Thyroid gland (tissue), 4 donors: ENCODE measurements around the gene LDLR. TPM values are rescaled to one million over a fixed set of nuclear protein-coding genes. Genes with fewer than 3 reads are reported as not detected.

ENCODE experiments used
- DNase-seq, 2 donors: peaks; one replicate each; pipeline ENCODE4 v3.0.0-alpha.2; 2019
- H3K27ac ChIP-seq, 3 donors: fragments of 200-600 bp; sonication (generic); 1 replicate in 2 of 3; 2 replicates in 1 of 3; pipeline ENCODE4 v1.5.1; 2016 to 2019; ENCODE audit warnings: mild to moderate bottlenecking in 1 of 3, moderate library complexity in 1 of 3
- H3K27me3 ChIP-seq: fragments of 200-600 bp; sonication (generic); one replicate; pipeline ENCODE4 v1.5.1; 2019
- H3K36me3 ChIP-seq, 2 donors: fragments of 200-600 bp; sonication (generic); one replicate each; pipeline ENCODE4 v1.5.1; 2016 to 2019
- H3K4me1 ChIP-seq, 2 donors: fragments of 200-600 bp; sonication (generic); one replicate each; pipeline ENCODE4 v1.5.1; 2017 to 2019
- H3K4me3 ChIP-seq, 3 donors: fragments of 200-600 bp; sonication (generic); replicated peaks in 1 of 3; 1 replicate in 2 of 3; 2 replicates in 1 of 3; pipeline ENCODE4 v1.5.1; 2016; ENCODE audit warnings: mild to moderate bottlenecking in 1 of 3
- H3K9me3 ChIP-seq: fragments of 200-600 bp; sonication (generic); one replicate; pipeline ENCODE4 v1.5.1; 2017
- POLR2A ChIP-seq, 2 donors: fragments of 450-650 bp; IDR thresholded peaks; one replicate each; pipeline ENCODE4 v1.6.1; 2017; ENCODE audit warnings: antibody characterized with exemption in 2 of 2, mild to moderate bottlenecking in 2 of 2, moderate library complexity in 1 of 2
- WGBS, 2 donors: methylation state at CpG; one replicate each; pipeline ENCODE4 v1.1.5; 2017; 5-methylcytosine and 5-hydroxymethylcytosine counted together
- intact Hi-C: fragments of 100-400 bp; cut with DNase I; formaldehyde crosslinking; loops from one replicate; pipeline ENCODE4 v1.15.1; 2023
- total RNA-seq, 4 donors: library from RNA; depleted of rRNA; stranded (reverse); fragments of >200 nt; gene quantifications; one replicate each; pipeline ENCODE4 v1.2.3, GENCODE V29; 2016
- TF ChIP-seq, protein P1 (sequence below), 6 experiments: fragments of 200-600 bp in 3 of 6; fragments of 450-650 bp in 3 of 6; sonication (generic) in 3 of 6; IDR thresholded peaks; one replicate each; pipeline ENCODE4 v1.5.1; 2016 to 2019; ENCODE audit warnings: antibody characterized with exemption in 6 of 6, mild to moderate bottlenecking in 2 of 6, inconsistent platforms in 1 of 6, moderate library complexity in 1 of 6

Gene LDLR
- total RNA-seq, 4 donors from 2014 or later: 8.7 to 39.1 (median 20.3) TPM

DNA sequence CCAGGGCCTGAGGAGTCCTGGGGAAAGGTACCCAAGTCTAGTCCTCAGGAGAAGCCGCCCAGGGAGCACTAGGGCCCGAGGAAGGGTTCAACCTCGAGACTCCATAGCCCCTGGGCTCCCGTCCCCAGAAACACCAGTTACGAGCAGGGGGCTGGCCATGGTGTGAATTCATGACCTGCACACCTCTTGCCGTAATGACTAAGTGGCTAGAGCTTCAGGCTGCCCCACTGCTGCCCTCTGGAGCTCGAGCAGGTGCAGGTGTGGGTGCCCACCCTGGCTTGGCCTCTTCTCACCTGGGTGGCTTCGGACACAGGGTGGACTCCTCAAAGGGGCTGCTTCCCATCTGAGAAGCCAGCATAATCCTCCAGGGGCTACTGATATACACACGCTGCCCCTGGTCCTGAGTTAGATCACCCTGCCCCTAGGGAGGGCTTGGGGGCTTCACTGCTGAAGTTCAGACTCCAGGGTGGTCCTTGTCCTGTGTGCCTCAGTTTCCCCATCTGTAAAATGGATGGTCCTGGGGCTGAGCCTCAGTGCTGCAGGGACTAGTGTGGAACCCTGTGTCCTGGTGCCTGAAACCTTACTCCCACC lies 52.8 kb downstream of the LDLR start:
- Histone ChIP-seq H3K4me3 (no peak overlapping the region), H3K27ac (peak overlapping the region; percentile 99 to 100 (median 100)), H3K36me3 (no peaks in the 10 kb centered on the region), H3K4me1 (peaks cover 54 to 62% of the 10 kb centered on the region in 2 donors), H3K27me3 (no peaks in the 10 kb centered on the region), H3K9me3 (no peaks in the 10 kb centered on the region)
- intact Hi-C loops: no loop called here
- TF ChIP-seq, protein P1, sequence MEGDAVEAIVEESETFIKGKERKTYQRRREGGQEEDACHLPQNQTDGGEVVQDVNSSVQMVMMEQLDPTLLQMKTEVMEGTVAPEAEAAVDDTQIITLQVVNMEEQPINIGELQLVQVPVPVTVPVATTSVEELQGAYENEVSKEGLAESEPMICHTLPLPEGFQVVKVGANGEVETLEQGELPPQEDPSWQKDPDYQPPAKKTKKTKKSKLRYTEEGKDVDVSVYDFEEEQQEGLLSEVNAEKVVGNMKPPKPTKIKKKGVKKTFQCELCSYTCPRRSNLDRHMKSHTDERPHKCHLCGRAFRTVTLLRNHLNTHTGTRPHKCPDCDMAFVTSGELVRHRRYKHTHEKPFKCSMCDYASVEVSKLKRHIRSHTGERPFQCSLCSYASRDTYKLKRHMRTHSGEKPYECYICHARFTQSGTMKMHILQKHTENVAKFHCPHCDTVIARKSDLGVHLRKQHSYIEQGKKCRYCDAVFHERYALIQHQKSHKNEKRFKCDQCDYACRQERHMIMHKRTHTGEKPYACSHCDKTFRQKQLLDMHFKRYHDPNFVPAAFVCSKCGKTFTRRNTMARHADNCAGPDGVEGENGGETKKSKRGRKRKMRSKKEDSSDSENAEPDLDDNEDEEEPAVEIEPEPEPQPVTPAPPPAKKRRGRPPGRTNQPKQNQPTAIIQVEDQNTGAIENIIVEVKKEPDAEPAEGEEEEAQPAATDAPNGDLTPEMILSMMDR (IDR thresholded peaks at IDR 0.05): peak in 1 of 6 experiments; percentile 25
- no peak for TF ChIP-seq POLR2A (IDR thresholded peaks at IDR 0.05)
- WGBS, 2 donors: 68 to 84% methylated on average over 4 to 8 of the region's 9 CpGs
- peak in 1 of 2 donors; percentile 40 for DNase-seq

DNA sequence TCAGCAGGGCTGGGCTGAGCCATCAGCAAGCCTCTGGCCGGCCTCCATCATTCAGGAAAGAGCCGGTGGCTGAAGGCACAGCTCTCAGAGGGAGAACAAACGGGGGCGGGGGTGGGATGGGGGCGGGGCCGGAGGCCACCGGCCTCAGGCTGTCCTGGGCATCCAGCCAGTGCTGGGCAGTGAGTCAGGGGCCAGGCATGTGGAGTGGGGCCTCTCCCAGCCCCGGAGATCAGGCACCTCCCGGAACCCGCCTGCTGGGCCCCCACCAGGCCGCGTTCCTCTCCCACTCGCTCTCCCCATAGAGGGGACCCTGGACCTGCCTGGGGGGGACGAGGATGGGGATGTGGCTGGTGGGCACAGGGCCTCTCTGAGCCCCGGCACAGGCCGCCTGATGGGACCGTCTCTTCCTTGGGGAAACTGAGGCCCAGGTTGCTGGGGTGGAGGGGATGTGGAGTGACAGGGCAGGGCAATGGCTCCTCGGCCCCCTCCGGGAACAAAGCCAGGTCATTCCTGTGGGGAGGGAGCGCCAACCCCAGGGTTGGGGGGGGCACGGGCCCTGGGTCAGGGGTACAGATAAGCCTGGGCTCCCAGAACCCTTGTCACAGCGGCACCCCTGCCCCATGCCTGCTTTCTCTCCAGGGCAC lies 53.4 kb downstream of the LDLR start:
- intact Hi-C loops: no loop called here
- TF ChIP-seq, protein P1 (IDR thresholded peaks at IDR 0.05): no peak
- peak in 1 of 2 donors; percentile 50 for TF ChIP-seq POLR2A (IDR thresholded peaks at IDR 0.05)
- H3K4me3 ChIP-seq: no peak overlapping the region
- peak overlapping the region; percentile 99 to 100 (median 100) for H3K27ac ChIP-seq
- DNase-seq: peak; percentile 98
- WGBS, 2 donors: 0 to 5% methylated on average over 1 to 5 of the region's 22 CpGs
- H3K36me3 ChIP-seq: no peaks in the 10 kb centered on the region
- no peaks in the 10 kb centered on the region for H3K9me3 ChIP-seq
- peaks cover 52 to 58% of the 10 kb centered on the region in 2 donors for H3K4me1 ChIP-seq
- no peaks in the 10 kb centered on the region for H3K27me3 ChIP-seq

DNA sequence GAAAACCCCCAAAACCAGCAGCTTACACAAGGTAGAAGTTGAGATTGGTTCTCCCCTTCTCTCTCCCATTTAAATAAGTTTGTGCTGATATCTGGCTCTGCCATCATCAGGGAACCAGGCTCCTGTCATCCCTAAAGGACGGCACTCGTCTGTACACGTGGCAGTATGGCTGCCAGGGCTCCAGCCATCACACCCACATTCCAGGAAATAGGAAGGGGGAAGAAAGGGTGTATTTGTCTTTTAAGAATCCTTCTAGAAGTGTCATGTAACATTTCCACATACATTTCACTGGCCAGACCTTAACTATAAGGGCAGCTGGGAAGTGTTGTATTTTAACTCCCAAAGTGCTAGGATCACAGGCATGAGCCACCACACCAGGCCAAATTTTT lies 56.3 kb downstream of the LDLR start:
- intact Hi-C loops: no loop called here
- Histone ChIP-seq H3K4me1 (peaks cover 25 to 29% of the 10 kb centered on the region in 2 donors), H3K9me3 (no peaks in the 10 kb centered on the region)

DNA sequence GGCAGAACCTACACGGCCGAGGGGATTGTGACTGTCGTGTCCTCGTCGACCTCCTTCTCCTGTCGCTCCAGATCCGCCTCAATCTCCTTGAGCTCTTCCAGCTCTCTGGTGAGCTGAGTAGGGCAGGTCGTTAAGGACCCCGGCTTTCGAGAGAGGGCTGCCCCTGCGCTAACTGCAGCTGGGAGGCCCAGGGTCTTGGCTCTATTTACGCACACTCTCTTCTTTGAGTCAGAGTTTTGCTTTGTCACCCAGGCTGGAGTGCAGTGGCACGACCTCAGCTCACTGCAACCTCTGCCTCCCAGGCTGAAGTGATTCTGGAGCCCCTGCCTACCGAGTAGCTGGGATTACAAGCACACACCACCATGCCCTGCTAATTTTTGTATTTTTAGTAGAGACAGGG lies 58.7 kb downstream of the LDLR start:
- Histone ChIP-seq H3K4me3 (no peak overlapping the region), H3K27me3 (no peaks in the 10 kb centered on the region), H3K27ac (no peak overlapping the region), H3K36me3 (no peaks in the 10 kb centered on the region), H3K4me1 (peaks cover 12 to 16% of the 10 kb centered on the region in 2 donors), H3K9me3 (no peaks in the 10 kb centered on the region)
- no peak for DNase-seq
- TF ChIP-seq, protein P1 (IDR thresholded peaks at IDR 0.05): no peak
- TF ChIP-seq POLR2A (IDR thresholded peaks at IDR 0.05): no peak
- 75 to 88% methylated on average over 13 to 14 of the region's 14 CpGs for WGBS, 2 donors
- intact Hi-C loops: no loop called here

More for the DNA sequence above, 56.3 kb downstream of the LDLR start:
- Histone ChIP-seq H3K4me3 (no peak overlapping the region), H3K27ac (peak overlapping the region in 1 of 3 donors; percentile 30), H3K36me3 (no peaks in the 10 kb centered on the region), H3K27me3 (no peaks in the 10 kb centered on the region)
- WGBS, 2 donors: 95 to 100% methylated on average over 3 of the region's 3 CpGs
- TF ChIP-seq POLR2A (IDR thresholded peaks at IDR 0.05): no peak
- TF ChIP-seq, protein P1 (IDR thresholded peaks at IDR 0.05): no peak
- DNase-seq: no peak

DNA sequence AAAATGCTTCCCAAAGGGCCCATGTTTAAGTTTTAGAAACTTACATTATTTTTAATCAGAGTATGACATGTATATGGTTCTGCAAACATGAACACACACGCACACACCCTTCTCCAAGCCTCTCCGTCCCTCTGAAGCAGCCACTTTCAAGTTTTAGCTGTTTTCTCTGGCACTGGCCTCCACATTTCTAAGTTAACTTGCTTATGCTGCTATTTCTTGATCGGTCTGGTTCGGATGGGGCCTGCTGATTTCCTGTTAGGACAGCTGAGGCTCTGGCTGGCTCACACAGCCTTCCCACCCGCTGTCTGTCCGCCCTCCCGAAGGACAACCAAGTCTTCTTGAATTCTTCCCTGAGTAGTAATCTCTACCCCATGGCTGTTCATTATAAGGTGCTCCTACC lies 61.9 kb downstream of the LDLR start:
- H3K4me3 ChIP-seq: no peak overlapping the region
- no peak for TF ChIP-seq POLR2A (IDR thresholded peaks at IDR 0.05)
- TF ChIP-seq, protein P1 (IDR thresholded peaks at IDR 0.05): no peak
- no peaks in the 10 kb centered on the region for H3K9me3 ChIP-seq
- no peaks in the 10 kb centered on the region for H3K36me3 ChIP-seq
- H3K27ac ChIP-seq: peak overlapping the region in 1 of 3 donors; percentile 55
- intact Hi-C loops: no loop called here
- peaks cover 7 to 11% of the 10 kb centered on the region in 2 donors for H3K4me1 ChIP-seq
- 68 to 72% methylated on average over 7 of the region's 7 CpGs for WGBS, 2 donors
- DNase-seq: no peak
- H3K27me3 ChIP-seq: no peaks in the 10 kb centered on the region
